Activated T-cell treated with anti-CD3 and anti-CD28 coated beads, Interleukin-2, amount 50 U/mL, for 1 hour (primary cell): ENCODE measurements around the gene XXYLT1.

Experiments used
- DNase-seq: peaks from one replicate; pipeline ENCODE4 v3.0.0-alpha.2; 2020

The XXYLT1 gene

GRCh38 chr3:195181741-195182469 is 89.1 kb downstream of the XXYLT1 start:
- no peak for DNase-seq

- no peak for DNase-seq
Measured at GRCh38 chr3:195181113-195181498, 89.9 kb downstream of the XXYLT1 start.

- DNase-seq = no peak
Measured at GRCh38 chr3:195180490-195181112, 90.4 kb downstream of the XXYLT1 start.

GRCh38 chr3:195179776-195180489 is 91.0 kb downstream of the XXYLT1 start:
- no peak for DNase-seq

- DNase-seq = no peak
Measured at GRCh38 chr3:195178124-195178910, 92.6 kb downstream of the XXYLT1 start.

GRCh38 chr3:195177422-195178123 is 93.4 kb downstream of the XXYLT1 start:
- DNase-seq = no peak

GRCh38 chr3:195176776-195177175 is 94.2 kb downstream of the XXYLT1 start:
- DNase-seq = no peak

GRCh38 chr3:195175476-195176337 is 95.3 kb downstream of the XXYLT1 start:
- DNase-seq = no peak

- no peak for DNase-seq
Measured at GRCh38 chr3:195175076-195175475, 95.9 kb downstream of the XXYLT1 start.

GRCh38 chr3:195173657-195174056 is 97.3 kb downstream of the XXYLT1 start:
- DNase-seq = no peak

GRCh38 chr3:195172896-195173295 is 98.1 kb downstream of the XXYLT1 start:
- no peak for DNase-seq

GRCh38 chr3:195172039-195172684 is 98.8 kb downstream of the XXYLT1 start:
- no peak for DNase-seq

- DNase-seq = no peak
Measured at GRCh38 chr3:195171093-195171873, 99.7 kb downstream of the XXYLT1 start.

GRCh38 chr3:195170496-195170895 is 100.5 kb downstream of the XXYLT1 start:
- DNase-seq = no peak

- DNase-seq = no peak
Measured at GRCh38 chr3:195169011-195169649, 101.8 kb downstream of the XXYLT1 start.

GRCh38 chr3:195168009-195168762 is 102.8 kb downstream of the XXYLT1 start:
- no peak for DNase-seq

- no peak for DNase-seq
Measured at GRCh38 chr3:195165790-195166189, 105.2 kb downstream of the XXYLT1 start.

- no peak for DNase-seq
Measured at GRCh38 chr3:195165265-195165609, 105.7 kb downstream of the XXYLT1 start.
